Pancreas (tissue), 10 donors: Measurements from ENCODE around the gene SYK. TPM values are rescaled to one million over a fixed set of nuclear protein-coding genes. Genes with fewer than 3 reads are reported as not detected.

Experiments
- ATAC-seq, 4 donors: fragments of 200-7000 bp; cut with Tn5 transposase; one replicate each; pipeline versions ENCODE4 v1.8.0 to v1.9.1; 2020; ENCODE audit warnings: mild to moderate bottlenecking in 4 of 4, moderate library complexity in 4 of 4
- DNase-seq, 6 donors: peaks; one replicate each; pipeline ENCODE4 v3.0.0-alpha.2; 2020
- FAIRE-seq: peaks from 2 replicates; lab custom pipeline; 2012; peaks lifted over from hg19 to GRCh38; lab: Jason Lieb, UNC
- H3K27ac ChIP-seq, 4 donors: fragments of 200-600 bp; sonication (generic); 1 replicate in 3 of 4; 2 replicates in 1 of 4; pipeline versions ENCODE4 v1.5.0 to v1.8.0; 2020
- H3K27me3 ChIP-seq, 4 donors: fragments of 200-600 bp; one replicate each; pipeline ENCODE4 v1.8.0; 2021
- H3K36me3 ChIP-seq, 3 donors: fragments of 200-600 bp; sonication (generic) in 1 of 3; one replicate each; pipeline versions ENCODE4 v1.5.0 to v1.8.0; 2020 to 2021
- H3K4me1 ChIP-seq, 3 donors: fragments of 200-600 bp; one replicate each; pipeline ENCODE4 v1.8.0; 2021
- H3K4me3 ChIP-seq, 4 donors: fragments of 200-600 bp; sonication (generic) in 2 of 4; one replicate each; pipeline versions ENCODE4 v1.5.0 to v1.8.0; 2020 to 2021
- H3K9me3 ChIP-seq, 4 donors: fragments of 200-600 bp; one replicate each; pipeline ENCODE4 v1.8.0; 2021
- CTCF ChIP-seq, 4 donors: fragments of 200-600 bp; sonication (generic) in 3 of 4; IDR thresholded peaks; one replicate each; pipeline versions ENCODE4 v1.5.0 to v1.8.0; 2021; ENCODE audit warnings: antibody characterized with exemption in 4 of 4
- WGBS, 2 donors: extraction: QIAGEN DNeasy Blood & Tissue Kit; methylation state at CpG; one replicate each; pipeline ENCODE4 v1.1.7; 2013; 5-methylcytosine and 5-hydroxymethylcytosine counted together
- intact Hi-C, 3 donors: fragments of 100-400 bp; cut with DNase I; formaldehyde crosslinking; loops; one replicate each; pipeline versions ENCODE4 v1.11.1 to v1.14.2; 2022
- polyA plus RNA-seq, 2 donors: library from polyadenylated mRNA; stranded (reverse); fragments of 200-250 nt; gene quantifications; one replicate each; pipeline ENCODE4 v1.2.3, GENCODE V29; 2013
- total RNA-seq, 6 donors: library from RNA; stranded (reverse); fragmentation: NEBNext Ultra II Directional in 4 of 6; extraction: Animal tissue kit (Norgen Biotek cat#: 25700) in 4 of 6; gene quantifications; one replicate each; pipeline versions ENCODE4 v1.2.1 to v1.2.4, GENCODE V29; 2021 to 2023
- donor health status: healthy with polysubstance abuse.
- donor health status: DM: no; HTN: no; CAD: no; lungs with moderate emphysema.
- donor health status: DM: no; HTN: no; CAD: no.
- donor health status: control.
- donor health status: control.
- donor health status: Bipolar disorder and iron deficiency.
- donor health status: DM: yes; HTN: yes; CAD: no.
- donor health status: DM: no; HTN: no; CAD: no.
- donor health status: DM: no; HTN: no; CAD: no.
- donor health status: DM: yes; HTN: yes; CAD: no.

The SYK gene
- total and polyA plus RNA-seq, 8 donors = 5.5 to 41.1 (median 11.3) TPM

DNA sequence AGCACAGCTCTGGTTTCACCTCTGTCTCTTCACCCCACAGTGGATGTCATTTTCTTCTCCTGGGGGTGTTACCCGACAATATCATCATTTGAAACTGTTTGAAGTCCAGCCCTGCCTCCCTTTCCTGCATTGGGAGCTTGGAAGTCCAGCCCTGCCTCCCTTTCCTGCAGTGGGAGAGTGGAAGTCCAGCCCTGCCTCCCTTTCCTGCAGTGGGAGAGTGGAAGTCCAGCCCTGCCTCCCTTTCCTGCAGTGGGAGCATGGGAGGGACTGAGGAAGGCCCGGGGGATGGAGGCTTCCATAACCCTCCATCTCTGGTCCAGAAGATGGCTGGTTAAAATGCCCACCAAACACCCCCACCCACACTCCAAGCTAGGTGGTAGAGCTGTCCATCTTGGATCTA lies 59.8 kb downstream of the SYK start:
- FAIRE-seq = no peak
- H3K27ac ChIP-seq = no peak overlapping the region
- H3K36me3 ChIP-seq = no peaks in the 10 kb centered on the region
- no peak for ATAC-seq
- intact Hi-C loops = no loop called here
- no peak for TF ChIP-seq CTCF (IDR thresholded peaks at IDR 0.05)
- H3K9me3 ChIP-seq = no peaks in the 10 kb centered on the region
- no peaks in the 10 kb centered on the region for H3K27me3 ChIP-seq
- no peak for DNase-seq
- 89 to 97% methylated on average over 2 of the region's 2 CpGs for WGBS, 2 donors
- H3K4me3 ChIP-seq = no peak overlapping the region
- H3K4me1 ChIP-seq = peaks cover 0 to 4% (median 0%) of the 10 kb centered on the region in 3 donors

DNA sequence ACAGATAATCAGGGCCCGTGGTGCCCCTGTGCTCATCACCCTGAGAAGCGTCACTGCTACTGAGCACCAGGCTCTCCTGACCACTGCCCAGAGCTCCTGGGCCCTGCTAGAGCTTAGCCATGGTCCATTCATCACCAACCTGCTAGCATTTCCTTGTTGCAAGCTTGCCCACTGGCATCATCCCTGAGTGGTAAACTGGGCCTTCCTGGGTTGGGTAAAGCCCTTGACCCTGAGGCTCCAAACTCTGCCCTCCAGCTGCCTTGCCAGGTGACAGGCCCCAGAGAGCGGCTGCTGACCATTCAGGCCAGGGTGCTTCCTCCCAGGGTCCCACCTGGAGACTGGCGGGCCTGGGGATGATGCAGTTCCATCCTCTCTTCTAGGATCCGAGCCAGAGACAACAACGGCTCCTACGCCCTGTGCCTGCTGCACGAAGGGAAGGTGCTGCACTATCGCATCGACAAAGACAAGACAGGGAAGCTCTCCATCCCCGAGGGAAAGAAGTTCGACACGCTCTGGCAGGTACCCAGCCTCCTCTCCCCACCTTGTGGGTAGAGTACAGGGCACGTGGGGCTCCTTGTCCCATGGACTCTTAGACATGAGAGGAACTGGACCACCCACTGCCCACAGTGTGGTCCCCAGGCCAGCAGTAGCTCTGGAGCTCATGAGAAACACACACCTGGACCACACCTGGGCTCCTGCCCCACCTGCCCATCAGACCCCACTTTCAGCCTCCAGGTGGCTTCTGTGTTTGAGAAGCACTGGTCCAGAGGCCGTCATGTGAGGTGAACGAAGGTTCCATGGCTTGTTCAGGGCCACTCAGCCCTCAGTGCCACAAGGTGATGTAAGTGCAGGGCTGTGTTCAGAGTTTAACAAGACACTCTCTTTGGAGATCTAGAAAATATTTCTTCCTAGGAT lies 60.5 kb downstream of the SYK start:
- H3K4me1 ChIP-seq = peaks cover 0 to 4% (median 0%) of the 10 kb centered on the region in 3 donors
- no peak for DNase-seq
- no peaks in the 10 kb centered on the region for H3K9me3 ChIP-seq
- H3K4me3 ChIP-seq = no peak overlapping the region
- no peak for FAIRE-seq
- intact Hi-C loops = no loop called here
- TF ChIP-seq CTCF (IDR thresholded peaks at IDR 0.05) = no peak
- ATAC-seq = no peak
- no peaks in the 10 kb centered on the region for H3K36me3 ChIP-seq
- WGBS, 2 donors = 90 to 94% methylated on average over 16 of the region's 16 CpGs
- no peak overlapping the region for H3K27ac ChIP-seq
- H3K27me3 ChIP-seq = no peaks in the 10 kb centered on the region

- TF ChIP-seq CTCF (IDR thresholded peaks at IDR 0.05) = no peak
- Histone ChIP-seq H3K4me3 (no peak overlapping the region), H3K27me3 (no peaks in the 10 kb centered on the region), H3K4me1 (peaks cover 0 to 2% (median 0%) of the 10 kb centered on the region in 3 donors), H3K27ac (no peak overlapping the region), H3K9me3 (no peaks in the 10 kb centered on the region), H3K36me3 (no peaks in the 10 kb centered on the region)
- intact Hi-C loops = no loop called here
- ATAC-seq (no peak), FAIRE-seq (no peak), DNase-seq (no peak)
- WGBS, 2 donors = 78 to 85% methylated on average over 7 of the region's 7 CpGs
Measured at GRCh38 chr9:90864779-90865178, 63.2 kb downstream of the SYK start.

- no peaks in the 10 kb centered on the region for H3K36me3 ChIP-seq
- intact Hi-C loops = no loop called here
- FAIRE-seq (no peak), ATAC-seq (no peak), DNase-seq (no peak)
- no peaks in the 10 kb centered on the region for H3K27me3 ChIP-seq
- 90 to 94% methylated on average over 14 of the region's 14 CpGs for WGBS, 2 donors
- no peaks in the 10 kb centered on the region for H3K4me1 ChIP-seq
- H3K4me3 ChIP-seq = no peak overlapping the region
- no peak overlapping the region for H3K27ac ChIP-seq
- TF ChIP-seq CTCF (IDR thresholded peaks at IDR 0.05) = no peak
- no peaks in the 10 kb centered on the region for H3K9me3 ChIP-seq
Measured at GRCh38 chr9:90867101-90867500, 65.5 kb downstream of the SYK start.

GRCh38 chr9:90868555-90868954 lies 66.9 kb downstream of the SYK start:
- H3K4me1 ChIP-seq = no peaks in the 10 kb centered on the region
- DNase-seq (no peak), ATAC-seq (no peak), FAIRE-seq (no peak)
- H3K27ac ChIP-seq = no peak overlapping the region
- intact Hi-C loops = no loop called here
- no peaks in the 10 kb centered on the region for H3K36me3 ChIP-seq
- no peak for TF ChIP-seq CTCF (IDR thresholded peaks at IDR 0.05)
- H3K4me3 ChIP-seq = no peak overlapping the region
- no peaks in the 10 kb centered on the region for H3K27me3 ChIP-seq
- no peaks in the 10 kb centered on the region for H3K9me3 ChIP-seq
